DOHH2 (cell line): ENCODE data around the gene DSE.
"Not testable (repeated sequence)": the region's sequence is repeated elsewhere in the genome, so short reads cannot be mapped to it uniquely, and the experiment has no call there.

ENCODE experiments used
- H3F3A ChIP-seq: fragments of 200-600 bp; sonication (generic), shearing (Covaris generic); 2 replicates; pipeline ENCODE4 v1.6.0; 2016; ENCODE audit warnings: antibody characterized with exemption, mild to moderate bottlenecking; ENCODE audit not compliant: control insufficient read depth, insufficient read depth
- H3K27ac ChIP-seq: fragments of 200-600 bp; sonication (generic); 2 replicates; pipeline ENCODE4 v1.5.1; 2014; ENCODE audit warnings: low read depth, mild to moderate bottlenecking, low read length, moderate library complexity
- H3K27me3 ChIP-seq: fragments of 200-600 bp; sonication (generic); 2 replicates; pipeline ENCODE4 v1.6.1; 2014; ENCODE audit warnings: mild to moderate bottlenecking, low read length, mixed read lengths; ENCODE audit not compliant: control insufficient read depth
- H3K36me3 ChIP-seq: fragments of 200-600 bp; sonication (generic); 2 replicates; pipeline ENCODE4 v1.6.1; 2014; ENCODE audit warnings: mild to moderate bottlenecking, low read length, moderate library complexity, mixed read lengths; ENCODE audit not compliant: control insufficient read depth
- H3K4me1 ChIP-seq: fragments of 200-600 bp; sonication (generic); 2 replicates; pipeline ENCODE4 v1.6.1; 2014; ENCODE audit warnings: mild to moderate bottlenecking, low read length, mixed read lengths; ENCODE audit not compliant: control insufficient read depth
- H3K4me2 ChIP-seq: fragments of 200-600 bp; sonication (generic); 2 replicates; pipeline ENCODE4 v1.6.0; 2014; ENCODE audit warnings: mild to moderate bottlenecking, low read length, moderate library complexity
- H3K4me3 ChIP-seq: fragments of 200-600 bp; sonication (generic); 2 replicates; pipeline ENCODE4 v1.5.1; 2014; ENCODE audit warnings: mild to moderate bottlenecking, low read length, mixed read lengths
- H3K79me2 ChIP-seq: fragments of 200-600 bp; sonication (generic); 2 replicates; pipeline ENCODE4 v1.6.1; 2014; ENCODE audit warnings: mild to moderate bottlenecking, low read length, mixed read lengths; ENCODE audit not compliant: control insufficient read depth
- H3K9me2 ChIP-seq: fragments of 200-600 bp; sonication (generic); replicated peaks from 2 replicates; pipeline ENCODE4 v1.6.1; 2014; ENCODE audit warnings: mild to moderate bottlenecking, low read length, mixed read lengths; ENCODE audit not compliant: control insufficient read depth
- H3K9me3 ChIP-seq: fragments of 200-600 bp; sonication (generic); 2 replicates; pipeline ENCODE4 v1.6.1; 2014; ENCODE audit warnings: antibody characterized with exemption, low read length, mixed read lengths; ENCODE audit not compliant: control insufficient read depth, insufficient read depth
- H4K20me1 ChIP-seq: fragments of 200-600 bp; sonication (generic); 2 replicates; pipeline ENCODE4 v1.6.0; 2014; ENCODE audit warnings: low read depth, mild to moderate bottlenecking, antibody characterized with exemption, low read length, moderate library complexity; ENCODE audit not compliant: control insufficient read depth, insufficient read depth
- CTCF ChIP-seq: fragments of 200-600 bp; sonication (generic); IDR thresholded peaks from one replicate; pipeline ENCODE4 v1.5.1; 2014; ENCODE audit warnings: antibody characterized with exemption, mild to moderate bottlenecking, low read depth, low read length; ENCODE audit not compliant: poor library complexity, severe bottlenecking
- EZH2phosphoT487 ChIP-seq: fragments of 200-600 bp; sonication (generic); IDR thresholded peaks from 2 replicates; pipeline ENCODE4 v1.6.1; 2017; ENCODE audit warnings: borderline replicate concordance, mild to moderate bottlenecking, antibody characterized with exemption, low read length, moderate library complexity, mixed read lengths

DSE gene

DNA sequence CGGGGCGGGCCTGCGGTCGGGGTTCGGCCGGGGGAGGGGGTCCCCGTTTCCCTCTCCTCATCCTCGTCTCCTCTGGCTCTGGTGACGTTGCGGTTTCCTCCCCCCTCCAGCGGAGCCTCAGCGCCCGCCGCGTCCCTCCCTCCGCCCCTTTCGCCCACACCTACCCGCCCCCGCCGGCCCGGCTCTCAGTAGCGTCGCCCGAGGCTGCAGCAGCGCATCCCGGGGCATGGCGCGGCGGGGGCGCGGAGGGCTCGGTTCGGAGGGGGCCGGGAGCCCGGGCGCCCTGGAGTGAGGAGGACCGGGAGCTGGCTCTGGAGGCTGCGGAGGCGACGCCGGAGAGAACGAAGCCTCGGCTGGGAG lies at the start of gene DSE:
Gene DSE, plus strand, starts transcription at position 188 of the 360 bp plus-strand sequence. CDS start 28,304 bp downstream, outside the sequence.
- TF ChIP-seq EZH2phosphoT487 (no peak), CTCF (no peak)
- peaks cover 14% of the 10 kb centered on the region for H4K20me1 ChIP-seq
- peaks cover 29% of the 10 kb centered on the region for H3K4me1 ChIP-seq
- H3F3A ChIP-seq, result peaks cover 14% of the 10 kb centered on the region
- H3K27ac ChIP-seq, result no peak within 1 kb of the TSS; the same call in 1 of the 2 replicates
- H3K4me2 ChIP-seq, result peak within 1 kb of the TSS; percentile 58
- H3K79me2 ChIP-seq, result no peaks in the 10 kb centered on the region
- no peaks in the 10 kb centered on the region for H3K9me3 ChIP-seq
- no peaks in the 10 kb centered on the region for H3K9me2 ChIP-seq
- no peaks in the 10 kb centered on the region for H3K36me3 ChIP-seq
- peaks cover 73% of the 10 kb centered on the region for H3K27me3 ChIP-seq
- H3K4me3 ChIP-seq, result peak within 1 kb of the TSS; percentile 63

DNA sequence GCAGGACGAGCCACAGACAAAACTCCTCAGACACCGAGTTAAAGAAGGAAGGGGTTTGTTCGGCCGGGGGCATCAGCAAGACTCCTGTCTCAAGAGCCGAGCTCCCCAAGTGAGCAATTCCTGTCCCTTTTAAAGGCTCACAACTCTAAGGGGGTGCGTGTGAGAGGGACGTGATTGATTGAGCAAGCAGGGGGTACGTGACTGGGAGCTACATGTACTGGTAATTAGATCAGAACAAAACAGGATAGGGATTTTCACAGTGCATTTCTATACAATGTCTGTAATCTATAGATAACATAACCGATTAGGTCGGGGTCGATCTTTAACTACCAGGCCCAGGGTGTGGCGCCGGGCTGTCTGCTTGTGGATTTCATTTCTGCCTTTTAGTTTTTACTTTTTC lies 48.8 kb upstream of the DSE start:
- not testable (repeated sequence) for H3K4me1 ChIP-seq, H3F3A ChIP-seq, H3K9me2 ChIP-seq

DNA sequence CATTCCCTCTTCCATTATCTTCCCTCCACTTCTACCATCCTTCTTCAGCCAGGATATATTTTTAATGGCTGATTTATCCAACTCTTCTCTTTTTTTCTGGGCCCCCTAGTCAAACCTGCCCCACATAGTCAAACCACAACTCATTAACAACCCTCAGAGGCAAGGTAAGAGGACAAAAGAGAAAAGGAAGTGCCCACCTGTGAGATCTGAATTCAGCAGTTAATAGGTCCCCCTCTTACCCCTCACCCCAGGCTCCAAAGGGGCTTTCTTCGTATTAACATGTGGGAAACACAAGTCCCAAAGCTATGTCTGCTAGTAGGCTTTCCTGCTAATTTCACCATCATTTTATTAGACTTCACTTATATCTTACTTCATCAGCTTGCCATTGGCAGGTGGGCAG lies 46.9 kb upstream of the DSE start:
- H3K4me1 ChIP-seq, result no peaks in the 10 kb centered on the region
- H3K4me3 ChIP-seq, result no peak overlapping the region

More for the DNA sequence above, 48.8 kb upstream of the DSE start:
- not testable (repeated sequence) for H3K4me2 ChIP-seq, H3K79me2 ChIP-seq, H3K36me3 ChIP-seq, H4K20me1 ChIP-seq, H3K9me3 ChIP-seq, H3K27me3 ChIP-seq, H3K27ac ChIP-seq, H3K4me3 ChIP-seq

DNA sequence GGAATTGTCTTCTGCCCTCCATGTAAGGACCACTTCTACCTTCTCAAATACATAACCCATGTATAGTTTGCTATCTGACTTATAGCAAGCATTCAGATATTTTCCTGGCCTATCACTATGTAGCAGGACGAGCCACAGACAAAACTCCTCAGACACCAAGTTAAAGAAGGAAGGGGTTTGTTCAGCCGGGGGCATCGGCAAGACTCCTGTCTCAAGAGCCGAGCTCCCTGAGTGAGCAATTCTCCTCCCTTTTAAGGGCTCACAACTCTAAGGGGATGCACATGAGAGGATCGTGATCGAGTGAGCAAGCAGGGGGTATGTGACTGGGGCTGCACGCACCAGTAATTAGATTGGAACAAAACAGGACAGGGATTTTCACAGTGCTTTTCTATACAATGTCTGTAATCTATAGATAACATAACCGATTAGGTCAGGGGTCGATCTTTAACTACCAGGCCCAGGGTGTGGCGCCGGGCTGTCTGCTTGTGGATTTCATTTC lies 45.1 kb upstream of the DSE start:
- H3K4me3 ChIP-seq, H3K36me3 ChIP-seq, H3K4me2 ChIP-seq, H3K27ac ChIP-seq, H3K9me2 ChIP-seq, H3K27me3 ChIP-seq, H3K4me1 ChIP-seq, H3K9me3 ChIP-seq, H3K79me2 ChIP-seq, H4K20me1 ChIP-seq, H3F3A ChIP-seq: not testable (repeated sequence)

More for the DNA sequence above, 46.9 kb upstream of the DSE start:
- no peaks in the 10 kb centered on the region for H4K20me1 ChIP-seq
- no peaks in the 10 kb centered on the region for H3K79me2 ChIP-seq
- no peaks in the 10 kb centered on the region for H3K9me2 ChIP-seq
- no peak overlapping the region for H3K27ac ChIP-seq
- no peak for TF ChIP-seq EZH2phosphoT487
- TF ChIP-seq CTCF, result no peak
- no peaks in the 10 kb centered on the region for H3K36me3 ChIP-seq
- peaks cover 10% of the 10 kb centered on the region for H3K27me3 ChIP-seq
- H3K9me3 ChIP-seq, result no peaks in the 10 kb centered on the region
- no peak overlapping the region for H3K4me2 ChIP-seq
- H3F3A ChIP-seq, result no peaks in the 10 kb centered on the region
